HG03460 (cell line): Measurements from ENCODE around the gene XRCC5.

Experiments
- ATAC-seq: cut with Tn5 transposase; IDR thresholded peaks from one replicate; pipeline ENCODE4 v1.9.1; 2021; ENCODE audit not compliant: unreplicated experiment

The XRCC5 gene

GRCh38 chr2:216151313-216152025 lies 42.3 kb downstream of the XRCC5 start:
- no peak for ATAC-seq

- no peak for ATAC-seq
These were observed 46.8 kb downstream of the XRCC5 start for GRCh38 chr2:216155954-216156353.

- no peak for ATAC-seq
These were observed 47.7 kb downstream of the XRCC5 start for GRCh38 chr2:216156822-216157221.

- no peak for ATAC-seq
These were observed 50.0 kb downstream of the XRCC5 start for GRCh38 chr2:216159144-216159543.

- no peak for ATAC-seq
These were observed 50.5 kb downstream of the XRCC5 start for GRCh38 chr2:216159646-216160045.

- ATAC-seq, result no peak
These were observed 51.6 kb downstream of the XRCC5 start for GRCh38 chr2:216160786-216161185.

GRCh38 chr2:216161967-216162366 lies 52.8 kb downstream of the XRCC5 start:
- ATAC-seq, result no peak

GRCh38 chr2:216163518-216163917 lies 54.4 kb downstream of the XRCC5 start:
- no peak for ATAC-seq

GRCh38 chr2:216164087-216164486 lies 54.9 kb downstream of the XRCC5 start:
- ATAC-seq, result no peak

- no peak for ATAC-seq
These were observed 55.4 kb downstream of the XRCC5 start for GRCh38 chr2:216164576-216164975.

- ATAC-seq, result no peak
These were observed 56.6 kb downstream of the XRCC5 start for GRCh38 chr2:216165711-216166110.

- ATAC-seq, result no peak
These were observed 59.9 kb downstream of the XRCC5 start for GRCh38 chr2:216169087-216169486.

GRCh38 chr2:216170076-216170763 lies 61.1 kb downstream of the XRCC5 start:
- no peak for ATAC-seq

GRCh38 chr2:216171011-216171410 lies 61.9 kb downstream of the XRCC5 start:
- ATAC-seq, result no peak

GRCh38 chr2:216172493-216172892 lies 63.3 kb downstream of the XRCC5 start:
- ATAC-seq, result no peak

- ATAC-seq, result no peak
These were observed 69.9 kb downstream of the XRCC5 start for GRCh38 chr2:216179015-216179414.

GRCh38 chr2:216181351-216181750 lies 72.2 kb downstream of the XRCC5 start:
- ATAC-seq, result no peak

- ATAC-seq, result no peak
These were observed 72.9 kb downstream of the XRCC5 start for GRCh38 chr2:216181953-216182461.

GRCh38 chr2:216183462-216183861 lies 74.3 kb downstream of the XRCC5 start:
- peak; percentile 53 for ATAC-seq

GRCh38 chr2:216188559-216188850 lies 79.4 kb downstream of the XRCC5 start:
- ATAC-seq, result no peak

- ATAC-seq, result no peak
These were observed 79.8 kb downstream of the XRCC5 start for GRCh38 chr2:216188956-216189355.

GRCh38 chr2:216189410-216189809 lies 80.3 kb downstream of the XRCC5 start:
- no peak for ATAC-seq

GRCh38 chr2:216192181-216192580 lies 83.0 kb downstream of the XRCC5 start:
- no peak for ATAC-seq
